Measurements from ENCODE around the gene LNX1.
"Not testable (repeated sequence)": the region's sequence is repeated elsewhere in the genome, so short reads cannot be mapped to it uniquely, and the experiment has no call there.

LNX1 gene

GRCh38 chr4:53427366-53427765 lies 163.9 kb downstream of the LNX1 start:
- peaks cover 45% of the 10 kb centered on the region for H3K36me3 ChIP-seq (ENCODE audit: control insufficient read depth, insufficient read depth, low read length)
- no peaks in the 10 kb centered on the region for H3K4me1 ChIP-seq (ENCODE audit: control insufficient read depth, insufficient read depth, low read length)
- no peaks in the 10 kb centered on the region for H3K27me3 ChIP-seq (ENCODE audit: control insufficient read depth, insufficient read depth, low read length)
- H3K27ac ChIP-seq (ENCODE audit: low read depth, low read length): no peak overlapping the region
- H3K9ac ChIP-seq (ENCODE audit: low read length): no peak overlapping the region
- H3K9me3 ChIP-seq (ENCODE audit: control insufficient read depth, insufficient read depth, low read depth, low read length): no peaks in the 10 kb centered on the region
- H3K4me3 ChIP-seq (ENCODE audit: low read depth, low read length): no peak overlapping the region

DNA sequence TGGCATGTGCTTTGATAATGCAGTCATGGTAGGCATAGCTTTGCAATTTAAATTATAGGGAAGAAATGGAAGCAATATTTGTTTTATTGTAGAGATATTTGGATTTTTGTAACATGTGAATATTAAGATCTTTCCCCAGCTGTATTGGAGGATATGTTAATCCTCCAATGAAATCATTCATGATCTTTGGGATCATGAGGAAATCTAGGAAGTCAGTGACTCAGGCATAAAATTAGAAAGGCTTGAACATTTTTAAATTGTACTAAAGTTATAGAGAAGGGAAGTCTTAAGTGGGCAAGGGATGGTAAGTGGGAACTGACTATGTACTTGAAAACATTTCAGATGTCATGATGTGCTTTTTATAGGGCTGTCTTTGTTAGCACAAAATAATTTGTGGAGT lies 167.0 kb downstream of the LNX1 start:
- Histone ChIP-seq H3K9me3 (ENCODE audit: control insufficient read depth, insufficient read depth, low read depth, low read length) (no peaks in the 10 kb centered on the region), H3K27ac (ENCODE audit: low read depth, low read length) (no peak overlapping the region), H3K4me3 (ENCODE audit: low read depth, low read length) (no peak overlapping the region), H3K9ac (ENCODE audit: low read length) (no peak overlapping the region), H3K4me1 (ENCODE audit: control insufficient read depth, insufficient read depth, low read length) (no peaks in the 10 kb centered on the region), H3K27me3 (ENCODE audit: control insufficient read depth, insufficient read depth, low read length) (no peaks in the 10 kb centered on the region), H3K36me3 (ENCODE audit: control insufficient read depth, insufficient read depth, low read length) (peaks cover 29% of the 10 kb centered on the region)

- Histone ChIP-seq H3K4me1 (ENCODE audit: control insufficient read depth, insufficient read depth, low read length) (no peaks in the 10 kb centered on the region), H3K27me3 (ENCODE audit: control insufficient read depth, insufficient read depth, low read length) (no peaks in the 10 kb centered on the region), H3K27ac (ENCODE audit: low read depth, low read length) (no peak overlapping the region), H3K36me3 (ENCODE audit: control insufficient read depth, insufficient read depth, low read length) (peaks cover 15% of the 10 kb centered on the region; the same call in 1 of the 2 replicates), H3K9me3 (ENCODE audit: control insufficient read depth, insufficient read depth, low read depth, low read length) (no peaks in the 10 kb centered on the region), H3K9ac (ENCODE audit: low read length) (no peak overlapping the region), H3K4me3 (ENCODE audit: low read depth, low read length) (no peak overlapping the region)
Measured at GRCh38 chr4:53422367-53422766, 168.9 kb downstream of the LNX1 start.

- H3K9me3 ChIP-seq (ENCODE audit: control insufficient read depth, insufficient read depth, low read depth, low read length): no peaks in the 10 kb centered on the region
- H3K27ac ChIP-seq (ENCODE audit: low read depth, low read length): no peak overlapping the region
- H3K4me3 ChIP-seq (ENCODE audit: low read depth, low read length): no peak overlapping the region
- no peak overlapping the region for H3K9ac ChIP-seq (ENCODE audit: low read length)
- peaks cover 13% of the 10 kb centered on the region; the same call in 1 of the 2 replicates for H3K36me3 ChIP-seq (ENCODE audit: control insufficient read depth, insufficient read depth, low read length)
- no peaks in the 10 kb centered on the region for H3K4me1 ChIP-seq (ENCODE audit: control insufficient read depth, insufficient read depth, low read length)
- H3K27me3 ChIP-seq (ENCODE audit: control insufficient read depth, insufficient read depth, low read length): no peaks in the 10 kb centered on the region
Measured at GRCh38 chr4:53421791-53422190, 169.5 kb downstream of the LNX1 start.

GRCh38 chr4:53419208-53419607 lies 172.1 kb downstream of the LNX1 start:
- Histone ChIP-seq H3K4me3 (ENCODE audit: low read depth, low read length) (no peak overlapping the region), H3K27me3 (ENCODE audit: control insufficient read depth, insufficient read depth, low read length) (no peaks in the 10 kb centered on the region), H3K36me3 (ENCODE audit: control insufficient read depth, insufficient read depth, low read length) (peaks cover 14% of the 10 kb centered on the region), H3K9ac (ENCODE audit: low read length) (no peak overlapping the region), H3K27ac (ENCODE audit: low read depth, low read length) (no peak overlapping the region), H3K9me3 (ENCODE audit: control insufficient read depth, insufficient read depth, low read depth, low read length) (no peaks in the 10 kb centered on the region), H3K4me1 (ENCODE audit: control insufficient read depth, insufficient read depth, low read length) (no peaks in the 10 kb centered on the region)

GRCh38 chr4:53409479-53409878 lies 181.8 kb downstream of the LNX1 start:
- H3K27me3 ChIP-seq (ENCODE audit: control insufficient read depth, insufficient read depth, low read length); H3K4me1 ChIP-seq (ENCODE audit: control insufficient read depth, insufficient read depth, low read length); H3K27ac ChIP-seq (ENCODE audit: low read depth, low read length); H3K4me3 ChIP-seq (ENCODE audit: low read depth, low read length); H3K9ac ChIP-seq (ENCODE audit: low read length); H3K9me3 ChIP-seq (ENCODE audit: control insufficient read depth, insufficient read depth, low read depth, low read length): not testable (repeated sequence)
- H3K36me3 ChIP-seq (ENCODE audit: control insufficient read depth, insufficient read depth, low read length): peaks cover 13% of the 10 kb centered on the region
